GM18499 (cell line): ENCODE results near the gene MST1.

Experiments
- ATAC-seq: cut with Tn5 transposase; IDR thresholded peaks from one replicate; pipeline ENCODE4 v1.9.1; 2021; ENCODE audit warnings: moderate number of reproducible peaks; ENCODE audit not compliant: insufficient read depth, unreplicated experiment

The MST1 gene

DNA sequence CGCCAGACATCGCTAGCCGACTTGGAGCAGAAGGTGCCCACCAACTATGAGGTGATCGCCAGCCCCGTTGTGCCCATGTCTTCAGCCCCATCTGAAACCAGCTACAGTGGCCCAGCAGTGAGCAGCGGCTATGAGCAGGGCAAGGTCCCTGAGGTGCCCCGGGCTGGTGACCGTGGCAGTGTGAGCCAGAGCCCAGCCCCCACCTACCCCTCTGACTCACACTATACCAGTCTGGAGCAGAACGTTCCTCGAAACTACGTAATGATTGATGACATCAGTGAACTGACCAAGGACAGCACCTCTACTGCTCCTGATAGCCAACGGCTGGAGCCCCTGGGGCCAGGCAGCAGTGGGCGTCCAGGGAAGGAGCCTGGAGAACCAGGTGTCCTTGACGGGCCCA, 28.0 kb downstream of the MST1 start:
- no peak for ATAC-seq

DNA sequence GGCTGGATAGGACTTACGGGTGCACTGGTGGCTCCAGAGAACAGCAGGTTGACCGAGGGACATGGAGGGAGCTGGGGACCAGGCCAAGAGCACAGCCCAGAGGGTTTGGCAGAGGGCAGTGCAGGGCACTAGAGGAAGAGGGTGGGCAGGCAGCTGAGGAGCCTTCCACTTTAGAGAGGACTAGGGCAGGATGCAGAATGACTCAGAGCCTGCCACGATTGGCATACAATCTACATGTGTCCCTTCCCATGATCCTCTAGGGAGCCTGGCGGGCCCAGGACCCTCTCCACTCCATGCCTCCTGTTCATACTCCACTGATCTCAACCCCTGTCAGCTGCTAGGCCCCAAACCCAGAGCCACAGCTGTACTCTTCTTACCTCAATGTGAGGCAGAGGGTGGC, 29.5 kb downstream of the MST1 start:
- no peak for ATAC-seq

DNA sequence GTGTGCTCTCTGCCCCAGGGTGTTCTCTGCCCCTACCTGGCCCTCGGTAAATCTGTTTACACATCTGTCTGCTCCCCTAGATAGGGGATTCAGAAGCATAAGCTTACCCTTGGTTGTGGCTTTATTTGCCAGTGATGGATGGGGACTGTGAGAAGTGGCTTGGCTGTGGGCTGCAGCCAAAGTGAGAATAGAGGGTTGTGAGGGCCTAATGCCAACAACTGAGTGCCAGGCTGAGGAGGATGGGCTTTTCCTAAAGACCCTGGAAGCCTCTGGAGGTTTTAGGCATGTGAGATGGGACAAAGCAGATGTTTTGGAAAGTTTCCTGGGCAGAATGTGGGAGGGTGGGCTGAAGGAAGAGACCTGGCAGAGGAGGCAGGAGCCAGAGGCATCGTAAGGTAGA, 30.6 kb downstream of the MST1 start:
- ATAC-seq, result no peak

DNA sequence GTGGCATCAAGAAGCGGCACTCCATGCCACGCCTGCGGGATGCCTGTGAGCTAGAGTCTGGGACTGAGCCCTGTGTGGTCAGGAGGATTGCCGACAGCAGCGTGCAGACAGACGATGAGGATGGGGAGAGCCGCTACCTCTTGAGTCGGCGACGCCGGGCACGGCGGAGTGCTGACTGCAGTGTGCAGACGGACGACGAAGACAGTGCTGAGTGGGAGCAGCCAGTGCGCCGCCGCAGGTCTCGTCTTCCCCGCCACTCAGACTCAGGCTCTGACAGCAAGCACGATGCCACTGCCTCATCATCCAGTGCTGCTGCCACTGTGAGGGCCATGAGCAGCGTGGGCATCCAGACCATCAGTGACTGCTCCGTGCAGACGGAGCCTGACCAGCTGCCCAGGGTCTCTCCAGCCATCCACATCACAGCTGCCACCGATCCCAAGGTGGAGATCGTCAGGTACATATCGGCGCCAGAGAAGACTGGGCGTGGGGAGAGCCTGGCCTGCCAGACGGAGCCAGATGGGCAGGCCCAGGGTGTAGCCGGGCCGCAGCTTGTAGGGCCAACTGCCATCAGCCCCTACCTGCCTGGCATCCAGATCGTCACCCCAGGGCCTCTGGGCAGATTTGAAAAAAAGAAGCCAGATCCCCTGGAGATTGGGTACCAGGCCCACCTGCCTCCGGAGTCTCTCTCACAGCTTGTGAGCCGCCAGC, 31.9 kb downstream of the MST1 start:
- ATAC-seq, result no peak

DNA sequence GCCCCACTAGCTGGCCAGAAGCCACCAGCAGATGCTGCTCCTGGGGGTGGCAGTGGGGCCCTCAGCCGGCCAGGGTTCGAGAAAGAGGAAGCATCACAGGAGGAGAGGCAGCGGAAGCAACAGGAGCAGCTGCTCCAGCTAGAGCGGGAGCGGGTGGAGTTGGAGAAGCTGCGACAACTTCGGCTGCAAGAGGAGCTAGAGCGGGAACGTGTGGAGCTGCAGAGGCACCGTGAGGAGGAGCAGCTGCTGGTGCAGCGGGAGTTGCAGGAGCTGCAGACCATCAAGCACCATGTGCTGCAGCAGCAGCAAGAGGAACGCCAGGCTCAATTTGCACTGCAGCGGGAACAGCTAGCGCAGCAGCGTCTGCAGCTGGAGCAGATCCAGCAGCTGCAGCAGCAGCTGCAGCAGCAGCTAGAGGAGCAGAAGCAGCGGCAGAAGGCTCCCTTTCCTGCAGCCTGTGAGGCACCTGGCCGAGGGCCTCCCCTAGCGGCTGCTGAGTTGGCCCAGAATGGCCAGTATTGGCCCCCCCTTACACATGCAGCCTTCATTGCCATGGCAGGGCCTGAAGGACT, 32.6 kb downstream of the MST1 start:
- no peak for ATAC-seq

DNA sequence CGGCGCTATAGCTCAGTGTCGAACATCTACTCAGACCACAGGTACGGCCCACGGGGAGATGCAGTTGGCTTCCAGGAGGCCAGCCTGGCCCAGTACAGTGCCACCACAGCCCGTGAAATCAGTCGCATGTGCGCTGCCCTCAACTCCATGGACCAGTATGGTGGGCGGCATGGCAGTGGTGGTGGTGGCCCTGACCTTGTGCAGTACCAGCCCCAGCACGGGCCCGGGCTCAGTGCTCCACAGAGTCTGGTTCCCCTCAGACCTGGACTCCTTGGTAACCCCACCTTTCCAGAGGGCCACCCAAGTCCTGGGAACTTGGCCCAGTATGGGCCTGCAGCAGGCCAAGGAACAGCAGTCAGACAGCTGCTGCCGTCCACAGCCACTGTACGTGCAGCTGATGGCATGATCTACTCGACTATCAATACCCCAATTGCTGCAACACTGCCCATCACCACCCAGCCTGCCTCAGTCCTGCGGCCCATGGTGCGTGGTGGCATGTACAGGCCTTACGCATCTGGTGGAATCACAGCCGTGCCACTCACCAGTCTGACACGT, 33.5 kb downstream of the MST1 start:
- ATAC-seq, result no peak

DNA sequence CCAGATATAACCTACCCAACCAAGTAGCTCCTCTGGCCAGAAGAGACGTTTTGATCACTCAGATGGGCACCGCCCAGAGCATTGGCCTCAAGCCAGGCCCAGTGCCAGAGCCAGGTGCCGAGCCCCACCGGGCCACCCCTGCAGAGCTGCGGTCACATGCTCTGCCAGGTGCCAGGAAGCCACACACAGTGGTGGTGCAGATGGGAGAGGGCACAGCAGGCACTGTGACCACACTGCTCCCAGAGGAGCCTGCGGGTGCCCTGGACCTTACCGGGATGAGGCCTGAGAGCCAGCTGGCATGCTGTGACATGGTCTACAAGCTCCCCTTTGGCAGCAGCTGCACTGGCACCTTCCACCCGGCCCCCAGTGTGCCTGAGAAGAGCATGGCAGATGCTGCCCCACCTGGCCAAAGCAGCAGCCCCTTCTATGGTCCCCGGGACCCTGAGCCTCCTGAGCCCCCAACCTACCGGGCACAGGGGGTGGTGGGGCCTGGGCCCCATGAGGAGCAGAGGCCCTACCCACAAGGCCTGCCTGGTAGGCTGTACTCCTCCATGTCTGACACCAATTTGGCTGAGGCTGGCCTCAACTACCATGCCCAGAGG, 34.2 kb downstream of the MST1 start:
- no peak for ATAC-seq

DNA sequence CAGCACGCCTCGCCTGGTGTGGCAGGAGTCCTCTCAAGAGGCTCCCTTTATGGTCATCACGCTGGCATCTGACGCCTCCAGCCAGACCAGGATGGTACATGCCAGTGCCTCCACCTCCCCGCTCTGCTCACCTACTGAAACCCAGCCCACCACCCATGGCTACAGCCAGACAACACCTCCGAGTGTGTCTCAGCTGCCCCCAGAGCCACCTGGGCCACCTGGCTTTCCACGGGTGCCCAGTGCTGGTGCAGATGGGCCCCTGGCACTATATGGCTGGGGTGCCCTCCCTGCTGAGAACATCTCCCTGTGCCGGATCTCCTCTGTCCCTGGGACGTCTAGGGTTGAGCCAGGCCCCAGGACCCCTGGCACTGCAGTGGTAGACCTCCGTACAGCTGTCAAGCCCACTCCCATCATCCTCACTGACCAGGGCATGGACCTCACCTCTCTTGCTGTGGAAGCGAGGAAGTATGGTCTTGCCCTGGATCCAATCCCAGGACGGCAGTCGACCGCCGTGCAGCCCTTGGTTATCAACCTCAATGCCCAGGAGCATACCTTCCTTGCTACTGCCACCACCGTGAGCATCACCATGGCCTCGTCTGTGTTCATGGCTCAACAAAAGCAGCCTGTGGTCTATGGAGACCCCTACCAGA, 35.0 kb downstream of the MST1 start:
- ATAC-seq, result no peak

DNA sequence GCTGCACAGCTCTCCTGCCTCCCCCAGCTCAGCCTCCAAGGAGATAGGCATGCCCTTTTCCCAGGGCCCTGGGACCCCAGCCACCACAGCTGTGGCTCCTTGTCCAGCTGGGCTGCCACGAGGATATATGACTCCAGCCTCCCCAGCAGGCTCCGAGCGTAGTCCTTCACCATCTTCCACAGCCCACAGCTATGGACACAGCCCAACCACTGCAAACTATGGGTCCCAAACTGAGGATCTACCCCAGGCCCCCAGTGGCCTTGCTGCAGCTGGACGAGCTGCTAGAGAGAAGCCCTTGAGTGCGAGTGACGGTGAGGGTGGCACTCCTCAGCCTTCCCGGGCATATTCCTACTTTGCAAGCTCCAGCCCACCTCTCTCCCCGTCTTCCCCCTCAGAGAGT, 35.7 kb downstream of the MST1 start:
- no peak for ATAC-seq

DNA sequence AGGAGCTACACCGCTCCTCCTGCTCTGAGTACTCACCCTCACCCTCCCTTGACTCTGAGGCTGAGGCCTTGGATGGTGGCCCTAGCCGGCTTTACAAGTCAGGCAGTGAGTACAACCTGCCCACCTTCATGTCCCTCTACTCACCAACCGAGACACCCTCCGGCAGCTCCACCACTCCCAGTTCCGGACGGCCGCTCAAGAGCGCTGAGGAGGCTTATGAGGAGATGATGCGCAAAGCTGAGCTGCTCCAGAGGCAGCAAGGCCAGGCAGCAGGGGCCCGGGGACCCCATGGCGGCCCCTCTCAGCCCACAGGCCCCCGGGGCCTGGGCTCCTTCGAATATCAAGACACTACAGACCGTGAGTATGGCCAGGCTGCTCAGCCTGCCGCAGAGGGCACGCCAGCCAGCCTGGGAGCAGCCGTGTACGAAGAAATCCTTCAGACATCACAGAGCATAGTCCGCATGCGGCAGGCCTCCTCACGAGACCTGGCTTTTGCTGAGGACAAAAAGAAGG, 36.3 kb downstream of the MST1 start:
- no peak for ATAC-seq

DNA sequence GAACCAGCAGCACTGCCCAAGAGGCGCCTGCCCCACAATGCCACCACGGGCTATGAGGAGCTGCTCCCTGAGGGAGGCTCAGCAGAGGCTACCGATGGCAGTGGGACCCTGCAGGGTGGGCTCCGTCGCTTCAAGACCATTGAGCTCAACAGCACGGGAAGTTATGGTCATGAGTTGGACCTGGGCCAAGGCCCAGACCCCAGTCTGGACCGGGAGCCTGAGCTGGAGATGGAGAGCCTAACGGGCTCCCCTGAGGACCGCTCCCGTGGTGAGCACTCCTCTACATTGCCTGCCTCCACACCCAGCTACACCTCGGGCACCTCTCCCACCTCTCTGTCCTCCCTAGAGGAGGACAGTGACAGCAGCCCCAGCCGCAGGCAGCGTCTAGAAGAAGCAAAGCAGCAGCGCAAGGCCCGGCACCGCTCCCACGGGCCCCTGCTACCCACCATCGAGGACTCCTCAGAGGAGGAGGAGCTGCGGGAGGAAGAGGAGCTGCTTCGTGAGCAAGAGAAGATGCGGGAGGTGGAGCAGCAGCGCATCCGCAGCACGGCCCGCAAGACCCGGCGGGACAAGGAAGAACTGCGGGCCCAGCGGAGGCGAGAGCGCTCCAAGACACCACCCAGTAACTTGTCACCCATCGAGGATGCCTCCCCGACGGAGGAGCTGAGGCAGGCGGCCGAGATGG, 36.9 kb downstream of the MST1 start:
- no peak for ATAC-seq

DNA sequence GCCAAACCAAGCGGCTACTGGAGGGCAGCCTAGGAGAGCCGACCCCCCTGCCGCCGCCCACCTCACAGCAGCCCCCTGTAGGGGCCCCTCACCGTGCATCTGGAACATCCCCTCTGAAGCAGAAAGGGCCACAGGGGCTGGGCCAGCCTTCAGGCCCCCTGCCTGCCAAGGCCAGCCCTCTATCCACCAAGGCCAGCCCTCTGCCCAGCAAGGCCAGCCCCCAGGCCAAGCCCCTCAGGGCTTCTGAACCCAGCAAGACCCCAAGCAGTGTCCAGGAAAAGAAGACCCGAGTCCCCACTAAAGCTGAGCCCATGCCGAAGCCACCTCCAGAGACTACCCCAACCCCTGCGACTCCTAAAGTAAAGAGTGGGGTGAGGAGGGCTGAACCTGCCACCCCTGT, 38.6 kb downstream of the MST1 start:
- no peak for ATAC-seq

DNA sequence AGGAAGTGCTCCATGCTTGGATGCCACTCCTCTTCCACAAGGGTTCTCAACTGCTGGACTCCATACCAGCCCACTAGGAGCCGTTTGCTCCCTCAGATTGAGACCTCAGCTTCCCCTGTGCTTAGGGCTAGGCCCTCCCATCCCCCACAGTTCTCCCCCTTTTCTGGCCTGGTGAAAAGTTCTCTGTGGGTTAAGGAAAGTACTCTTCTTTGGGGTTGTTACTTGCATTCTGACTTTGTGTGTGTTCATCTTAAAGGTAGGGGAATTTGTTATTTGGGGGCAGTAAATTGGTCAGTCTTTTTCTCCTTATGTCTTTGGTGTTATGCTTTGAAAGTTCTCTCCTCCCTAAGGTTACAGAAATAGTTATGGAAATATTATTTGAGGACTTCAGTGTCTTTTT, 39.1 kb downstream of the MST1 start:
- ATAC-seq, result no peak

DNA sequence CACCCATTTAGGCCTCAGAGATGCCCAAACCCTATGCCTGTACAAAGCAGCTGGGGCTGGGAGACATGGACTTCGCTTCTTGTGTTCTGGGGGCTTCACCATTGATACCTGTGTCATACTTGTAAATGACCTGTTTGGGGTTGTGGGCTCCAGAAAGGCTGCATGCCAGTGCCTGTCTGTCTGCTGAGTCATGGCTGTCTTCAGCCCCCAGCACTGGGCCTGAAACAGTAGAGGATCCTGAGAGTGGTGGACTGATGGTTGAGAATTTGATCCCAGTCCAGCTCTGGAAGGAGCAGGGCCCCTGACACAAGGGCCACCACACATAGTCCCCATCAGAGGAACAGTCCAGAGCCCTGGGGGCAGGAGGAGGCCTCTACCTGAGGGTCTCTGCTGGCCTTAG, 39.7 kb downstream of the MST1 start:
- ATAC-seq, result no peak

DNA sequence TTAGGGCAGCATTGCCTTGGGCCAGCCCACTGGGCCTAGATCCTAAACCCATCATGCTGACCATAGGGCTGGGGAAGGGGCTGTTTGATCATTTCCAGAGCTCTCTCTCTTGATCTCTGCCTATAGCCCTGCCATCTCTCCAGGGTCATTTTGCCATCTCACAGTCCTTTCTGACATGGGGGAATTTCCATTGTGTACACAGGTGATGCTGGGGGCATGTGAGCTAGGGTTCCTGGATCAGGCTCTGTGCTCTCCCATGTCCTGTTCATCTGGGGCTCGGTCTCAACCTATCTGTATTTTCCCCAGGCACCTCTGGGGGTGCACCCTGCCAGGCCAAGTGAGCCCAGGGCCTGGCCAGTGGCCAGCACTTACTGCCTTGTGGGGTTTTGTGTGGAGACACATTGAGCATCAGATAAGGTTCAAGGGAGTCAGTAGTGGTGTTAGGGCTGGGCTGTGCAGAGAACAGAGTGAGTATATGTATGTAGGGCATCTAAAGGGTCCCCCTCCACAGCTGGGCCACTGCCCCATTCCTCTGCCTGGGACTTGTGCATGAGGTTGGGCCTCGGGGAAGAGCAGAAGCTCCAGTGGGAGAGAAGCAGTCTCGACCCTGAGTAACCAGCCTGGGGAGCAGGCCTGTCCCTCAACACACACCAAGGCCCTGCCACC, 40.8 kb downstream of the MST1 start:
- ATAC-seq, result no peak

DNA sequence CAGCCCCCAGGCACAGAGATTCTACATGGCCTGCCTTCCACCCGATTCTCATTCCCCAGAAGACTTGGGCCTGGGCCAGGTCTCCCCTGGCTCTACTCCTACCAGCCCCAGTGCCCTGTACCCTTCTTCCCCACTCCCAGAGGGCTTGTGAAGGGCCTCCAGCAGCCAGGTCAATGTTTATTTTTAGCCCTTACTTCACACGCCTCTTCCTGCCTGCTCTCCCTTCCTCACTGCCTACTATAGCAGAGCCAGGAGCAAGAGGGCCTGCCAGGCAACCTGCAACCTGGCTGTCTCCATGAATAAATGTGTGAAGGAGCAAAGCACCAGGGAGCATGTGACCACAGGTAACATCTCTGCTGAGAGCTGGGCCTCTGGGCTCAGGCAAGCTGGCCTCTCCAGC, 41.5 kb downstream of the MST1 start:
- no peak for ATAC-seq

DNA sequence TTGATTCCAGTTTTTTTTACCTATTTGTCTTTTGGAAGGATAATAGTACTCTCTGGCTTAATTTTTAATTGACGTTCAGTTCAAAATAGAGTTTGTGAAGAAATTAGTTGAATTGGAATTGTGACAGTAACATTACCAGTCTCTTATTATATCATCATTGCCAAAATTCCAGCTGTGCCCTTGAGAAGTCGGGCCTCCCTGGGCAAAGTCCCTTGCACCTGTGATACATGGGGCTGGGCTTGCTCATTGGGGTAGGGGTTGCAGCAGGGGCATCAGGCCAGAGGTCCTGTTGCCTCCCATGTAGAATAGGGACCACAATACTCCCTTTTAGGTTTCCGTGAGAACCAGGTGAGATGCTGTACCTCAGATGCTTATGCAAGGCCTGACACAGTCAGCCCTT, 43.0 kb downstream of the MST1 start:
- no peak for ATAC-seq

DNA sequence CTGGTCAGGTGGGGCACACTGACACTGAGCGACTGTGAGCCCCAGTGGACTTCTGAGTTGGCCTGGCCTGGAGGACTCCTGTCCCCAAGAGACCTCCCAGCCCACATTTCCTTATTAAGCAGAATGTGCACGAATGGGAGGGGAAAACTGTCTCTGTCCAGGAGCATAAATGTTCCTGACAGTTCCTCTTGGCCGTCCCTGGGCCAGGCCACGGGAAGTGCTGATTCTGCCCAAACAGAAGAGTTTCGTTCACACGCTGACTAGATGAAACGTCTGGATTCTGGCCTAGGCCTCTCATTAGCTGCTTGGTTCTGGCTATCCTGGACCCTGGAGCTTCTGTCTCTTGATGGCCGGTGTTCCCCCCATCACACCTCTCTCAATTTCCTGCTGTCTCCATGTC, 44.6 kb downstream of the MST1 start:
- no peak for ATAC-seq

DNA sequence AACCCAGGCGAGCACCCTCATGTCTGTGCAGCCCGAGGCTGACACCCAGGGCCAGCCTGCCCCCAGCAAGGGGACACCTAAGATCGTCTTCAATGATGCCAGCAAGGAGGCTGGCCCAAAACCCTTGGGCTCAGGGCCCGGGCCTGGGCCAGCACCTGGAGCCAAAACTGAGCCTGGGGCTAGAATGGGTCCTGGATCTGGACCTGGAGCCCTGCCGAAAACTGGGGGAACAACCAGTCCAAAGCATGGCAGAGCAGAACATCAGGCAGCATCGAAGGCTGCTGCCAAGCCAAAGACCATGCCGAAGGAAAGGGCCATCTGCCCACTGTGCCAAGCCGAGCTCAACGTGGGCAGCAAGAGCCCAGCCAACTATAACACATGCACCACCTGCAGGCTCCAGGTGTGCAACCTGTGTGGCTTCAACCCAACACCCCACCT, 46.5 kb downstream of the MST1 start:
- ATAC-seq, result no peak
